Spleen (tissue), 11 donors: Measurements from ENCODE around the gene DSE. TPM values are rescaled to one million over a fixed set of nuclear protein-coding genes. Genes with fewer than 3 reads are reported as not detected.

Experiments
- DNase-seq: peaks from one replicate; pipeline ENCODE4 v3.0.0-alpha.2; 2020
- H3K27ac ChIP-seq, 8 donors: fragments of 200-600 bp; sonication (generic) in 7 of 8; 1 replicate in 4 of 8; 2 replicates in 4 of 8; pipeline versions ENCODE4 v1.5.0 to v1.8.0; 2016 to 2021; ENCODE audit warnings: inconsistent platforms in 4 of 8, mild to moderate bottlenecking in 4 of 8, moderate library complexity in 1 of 8
- H3K27me3 ChIP-seq, 7 donors: fragments of 200-600 bp; sonication (generic) in 6 of 7; replicated peaks in 1 of 7; 1 replicate in 4 of 7; 2 replicates in 3 of 7; pipeline versions ENCODE4 v1.5.0 to v1.8.0; 2016 to 2021; ENCODE audit warnings: inconsistent platforms in 3 of 7, mild to moderate bottlenecking in 1 of 7
- H3K36me3 ChIP-seq, 6 donors: fragments of 200-600 bp; sonication (generic) in 5 of 6; 1 replicate in 4 of 6; 2 replicates in 2 of 6; pipeline versions ENCODE4 v1.5.0 to v1.8.0; 2016 to 2021; ENCODE audit warnings: inconsistent platforms in 2 of 6
- H3K4me1 ChIP-seq, 6 donors: fragments of 200-600 bp; sonication (generic) in 5 of 6; 1 replicate in 3 of 6; 2 replicates in 3 of 6; pipeline versions ENCODE4 v1.5.0 to v1.8.0; 2016 to 2021; ENCODE audit warnings: inconsistent platforms in 3 of 6
- H3K4me3 ChIP-seq, 8 donors: fragments of 200-600 bp; sonication (generic) in 7 of 8; 1 replicate in 4 of 8; 2 replicates in 4 of 8; pipeline versions ENCODE4 v1.5.0 to v1.8.0; 2016 to 2021; ENCODE audit warnings: inconsistent platforms in 4 of 8, mild to moderate bottlenecking in 4 of 8, moderate library complexity in 2 of 8
- H3K9me3 ChIP-seq, 8 donors: fragments of 200-600 bp; sonication (generic) in 7 of 8; 1 replicate in 4 of 8; 2 replicates in 4 of 8; pipeline versions ENCODE4 v1.5.0 to v1.8.0; 2016 to 2021; ENCODE audit warnings: inconsistent platforms in 4 of 8
- CTCF ChIP-seq, 11 experiments: fragments of 200-600 bp in 7 of 11; fragments of 450-650 bp in 4 of 11; sonication (generic) in 4 of 11; IDR thresholded peaks in 8 of 11; conservative IDR thresholded peaks in 3 of 11; 1 replicate in 7 of 11; 2 replicates in 4 of 11; pipeline versions ENCODE4 v1.4.0 to v1.8.0; 2016 to 2021; ENCODE audit warnings: antibody characterized with exemption in 11 of 11, inconsistent platforms in 4 of 11, mild to moderate bottlenecking in 1 of 11
- POLR2A ChIP-seq, 3 donors: fragments of 450-650 bp; IDR thresholded peaks; one replicate each; pipeline ENCODE4 v1.5.1; 2017; ENCODE audit warnings: antibody characterized with exemption in 3 of 3, mild to moderate bottlenecking in 1 of 3
- POLR2AphosphoS5 ChIP-seq, 3 donors: sonication (generic); formaldehyde crosslinking; IDR thresholded peaks; one replicate each; pipeline ENCODE4 v1.5.1; 2017; ENCODE audit warnings: antibody characterized with exemption in 3 of 3
- WGBS, 5 donors: extraction: QIAGEN DNeasy Blood & Tissue Kit in 3 of 5; methylation state at CpG; one replicate each; pipeline versions ENCODE4 v1.1.5 to v1.1.7; 2013 to 2018; 5-methylcytosine and 5-hydroxymethylcytosine counted together
- intact Hi-C: fragments of 100-400 bp; cut with DNase I; formaldehyde crosslinking; loops from one replicate; pipeline ENCODE4 v1.15.0; 2023; ENCODE audit warnings: low total_unique reads
- polyA plus RNA-seq, 3 donors: library from polyadenylated mRNA; stranded (reverse); fragments of 200-250 nt; gene quantifications; one replicate each; pipeline ENCODE4 v1.2.1, GENCODE V29; 2013
- total RNA-seq, 7 donors: library from RNA; depleted of rRNA in 3 of 7; stranded (reverse); fragments of >200 nt in 3 of 7; fragmentation: NEBNext Ultra II Directional in 4 of 7; extraction: Animal tissue kit (Norgen Biotek cat#: 25700) in 4 of 7; gene quantifications; one replicate each; pipeline versions ENCODE4 v1.1.0 to v1.2.1, GENCODE V29; 2016 to 2021
- donor health status: healthy with polysubstance abuse.
- donor health status: DM: no; HTN: no; CAD: no; lungs with moderate emphysema.
- donor health status: DM: no; HTN: no; CAD: no.
- donor health status: Bipolar disorder and iron deficiency.
- donor health status: healthy.
- donor health status: DM: no; HTN: no; CAD: no.
- donor health status: DM: yes; HTN: yes; CAD: no.

Gene DSE
- total and polyA plus RNA-seq, 10 donors = 8.2 to 82.3 (median 61.7) TPM

DNA sequence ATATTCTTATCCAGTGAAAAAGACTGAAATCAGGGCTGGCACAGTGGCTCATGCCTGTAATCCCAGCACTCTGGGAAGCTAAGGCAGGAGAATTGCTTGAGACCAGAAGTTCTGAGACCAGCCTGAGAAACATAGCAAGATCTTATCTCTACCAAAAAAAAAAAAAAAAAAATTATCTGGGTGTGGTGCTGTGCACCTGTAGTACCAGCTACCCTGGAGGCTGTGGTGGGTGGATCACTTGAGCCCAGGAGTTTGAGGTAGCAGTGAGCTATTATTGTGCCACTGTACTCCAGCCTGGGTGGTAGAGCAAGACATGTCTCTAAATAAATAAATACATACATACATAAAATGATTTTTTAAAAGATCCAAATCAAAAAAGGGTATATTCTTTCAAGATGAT is 96.8 kb downstream of the DSE start:
- TF ChIP-seq POLR2AphosphoS5 (IDR thresholded peaks at IDR 0.05) (no peak), POLR2A (IDR thresholded peaks at IDR 0.05) (no peak)
- no peaks in the 10 kb centered on the region for H3K9me3 ChIP-seq
- H3K4me3 ChIP-seq = no peak overlapping the region
- H3K36me3 ChIP-seq = no peaks in the 10 kb centered on the region
- intact Hi-C loops = no loop called here
- peaks cover 8 to 61% (median 38%) of the 10 kb centered on the region in 6 donors for H3K4me1 ChIP-seq
- H3K27ac ChIP-seq = peak overlapping the region in 4 of 8 donors; percentile 90 to 93 (median 91)
- peaks cover 0 to under 1% (median 0%) of the 10 kb centered on the region in 7 donors for H3K27me3 ChIP-seq
- DNase-seq = no peak

- WGBS, 5 donors = 71 to 98% (median 91%) methylated on average over 1 of the region's 1 CpG
- Histone ChIP-seq H3K27me3 (no peaks in the 10 kb centered on the region), H3K9me3 (no peaks in the 10 kb centered on the region), H3K4me1 (peaks cover 8 to 53% (median 31%) of the 10 kb centered on the region in 6 donors), H3K36me3 (no peaks in the 10 kb centered on the region), H3K27ac (peak overlapping the region in 1 of 8 donors; percentile 8), H3K4me3 (no peak overlapping the region)
- intact Hi-C loops = no loop called here
- DNase-seq = no peak
- no peak for TF ChIP-seq POLR2A (IDR thresholded peaks at IDR 0.05)
- TF ChIP-seq POLR2AphosphoS5 (IDR thresholded peaks at IDR 0.05) = no peak
- no peak for TF ChIP-seq CTCF (IDR thresholded peaks at IDR 0.05 in 8 of 11, conservative IDR thresholded peaks at IDR 0.05 in 3 of 11)
Measured at GRCh38 chr6:116468293-116468692, 97.5 kb downstream of the DSE start.

- no peaks in the 10 kb centered on the region for H3K9me3 ChIP-seq
- DNase-seq = no peak
- no peaks in the 10 kb centered on the region for H3K36me3 ChIP-seq
- intact Hi-C loops = no loop called here
- TF ChIP-seq CTCF (IDR thresholded peaks at IDR 0.05 in 8 of 11, conservative IDR thresholded peaks at IDR 0.05 in 3 of 11) (no peak), POLR2AphosphoS5 (IDR thresholded peaks at IDR 0.05) (no peak), POLR2A (IDR thresholded peaks at IDR 0.05) (no peak)
- peak overlapping the region in 2 of 8 donors; percentile 14 to 32 for H3K27ac ChIP-seq
- peaks cover 15 to 46% (median 24%) of the 10 kb centered on the region in 6 donors for H3K4me1 ChIP-seq
- 63 to 80% (median 73%) methylated on average over 1 of the region's 1 CpG for WGBS, 5 donors
- H3K27me3 ChIP-seq = no peaks in the 10 kb centered on the region
- H3K4me3 ChIP-seq = no peak overlapping the region
Measured at GRCh38 chr6:116471531-116471930, 100.8 kb downstream of the DSE start.

DNA sequence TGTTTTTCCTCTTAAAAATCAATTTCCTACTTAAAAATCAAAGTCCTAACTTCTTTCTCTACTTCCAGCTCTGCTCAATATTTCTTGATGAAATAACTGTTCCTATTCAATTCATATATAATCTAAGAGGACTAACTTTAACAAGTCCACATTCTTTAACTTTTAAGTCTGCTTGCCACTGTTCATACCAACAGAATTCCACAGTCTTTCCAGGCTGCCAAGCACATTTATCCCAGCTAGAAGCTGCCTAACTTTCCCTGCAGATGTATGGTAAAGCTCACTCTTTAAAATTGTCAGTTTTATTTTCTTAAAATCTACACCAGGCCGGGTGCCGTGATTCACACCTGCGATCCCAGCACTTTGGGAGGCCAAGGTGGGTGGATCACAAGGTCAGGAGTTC is 102.0 kb downstream of the DSE start:
- Histone ChIP-seq H3K36me3 (no peaks in the 10 kb centered on the region), H3K9me3 (no peaks in the 10 kb centered on the region), H3K4me1 (peaks cover 19 to 39% (median 27%) of the 10 kb centered on the region in 6 donors), H3K4me3 (no peak overlapping the region), H3K27me3 (no peaks in the 10 kb centered on the region), H3K27ac (no peak overlapping the region)
- intact Hi-C loops = no loop called here
- no peak for DNase-seq
- 85 to 94% (median 87%) methylated on average over 3 of the region's 3 CpGs for WGBS, 5 donors
- TF ChIP-seq POLR2AphosphoS5 (IDR thresholded peaks at IDR 0.05) = no peak
- no peak for TF ChIP-seq CTCF (IDR thresholded peaks at IDR 0.05 in 8 of 11, conservative IDR thresholded peaks at IDR 0.05 in 3 of 11)
- TF ChIP-seq POLR2A (IDR thresholded peaks at IDR 0.05) = no peak

DNA sequence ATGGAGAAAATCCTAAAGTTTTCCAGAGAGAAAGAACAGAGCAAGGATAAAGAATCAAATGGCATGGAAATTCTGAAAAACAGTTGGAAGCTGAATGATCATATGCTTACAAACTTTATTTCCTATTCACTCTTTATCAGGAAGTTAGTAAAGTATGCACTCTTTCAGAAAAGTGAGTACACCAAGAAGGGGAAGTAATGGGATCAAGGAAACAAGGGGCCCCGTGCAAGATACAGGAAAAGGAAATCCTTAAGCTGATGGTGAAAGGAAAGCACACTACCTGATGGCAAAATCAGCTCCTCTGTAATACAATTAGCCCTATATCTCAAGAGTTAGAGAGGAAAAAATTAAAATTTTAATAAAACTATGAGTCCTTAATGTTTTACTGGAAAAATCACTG is 104.4 kb downstream of the DSE start:
- peak overlapping the region; percentile 76 to 90 (median 84) for H3K27ac ChIP-seq
- WGBS, 5 donors = 11 to 17% (median 13%) methylated on average over 1 of the region's 1 CpG
- intact Hi-C loops = no loop called here
- H3K27me3 ChIP-seq = no peaks in the 10 kb centered on the region
- H3K4me3 ChIP-seq = peak overlapping the region in 4 of 8 donors; percentile 11 to 45 (median 24)
- DNase-seq = no peak
- H3K9me3 ChIP-seq = no peaks in the 10 kb centered on the region
- peaks cover 19 to 36% (median 27%) of the 10 kb centered on the region in 6 donors for H3K4me1 ChIP-seq
- no peak for TF ChIP-seq POLR2AphosphoS5 (IDR thresholded peaks at IDR 0.05)
- no peak for TF ChIP-seq CTCF (IDR thresholded peaks at IDR 0.05 in 8 of 11, conservative IDR thresholded peaks at IDR 0.05 in 3 of 11)
- TF ChIP-seq POLR2A (IDR thresholded peaks at IDR 0.05) = no peak
- no peaks in the 10 kb centered on the region for H3K36me3 ChIP-seq
